A673 (cell line): ENCODE data around the gene PALS1. TPM values are rescaled to one million over a fixed set of nuclear protein-coding genes. Genes with fewer than 3 reads are reported as not detected.

ENCODE experiments used
- Bru-seq: library from RNA; stranded (reverse); fragments of 400-500 nt; gene quantifications from one replicate; lab custom pipeline; 2021; lab: Mats Ljungman, UMichigan
- BruChase-seq, 2 experiments: library from RNA; stranded (reverse); fragments of 400-500 nt; gene quantifications; one replicate each; lab custom pipeline; 2021; lab: Mats Ljungman, UMichigan
- BruUV-seq: library from RNA; stranded (reverse); fragments of 400-500 nt; replicated peaks from 2 replicates; lab custom pipeline; 2021; lab: Mats Ljungman, UMichigan
- CTCF ChIA-PET: fragments of 300-600 bp; sonication (Branson Sonifier 250); formaldehyde crosslinking; loops from one replicate; lab custom pipeline; 2022; ENCODE audit warnings: antibody characterized with exemption; lab: Charles Lee
- POLR2A ChIA-PET: fragments of 300-600 bp; sonication (Branson Sonifier 250); formaldehyde crosslinking; loops from one replicate; lab custom pipeline; 2022; ENCODE audit warnings: antibody characterized with exemption; ENCODE audit not compliant: low non-redundant PET; lab: Charles Lee
- DNase-seq: peaks from one replicate; pipeline ENCODE4 v3.0.0-alpha.2; 2015; ENCODE audit warnings: low spot score
- H3K27ac ChIP-seq: fragments of 200-600 bp; sonication (generic); 2 replicates; pipeline ENCODE4 v1.5.1; 2016; ENCODE audit warnings: mixed run types, low read depth, mild to moderate bottlenecking, mixed read lengths, antibody characterized with exemption, low read length; ENCODE audit not compliant: poor library complexity, severe bottlenecking
- H3K27me3 ChIP-seq: fragments of 200-600 bp; sonication (generic); replicated peaks from 2 replicates; pipeline ENCODE4 v1.6.1; 2017; ENCODE audit warnings: mixed run types, low read depth, mild to moderate bottlenecking, mixed read lengths, antibody characterized with exemption, low read length; ENCODE audit not compliant: insufficient read depth, poor library complexity
- H3K36me3 ChIP-seq: fragments of 200-600 bp; sonication (generic); 2 replicates; pipeline ENCODE4 v1.6.1; 2016; ENCODE audit warnings: mixed run types, mild to moderate bottlenecking, mixed read lengths, antibody characterized with exemption, low read length; ENCODE audit not compliant: insufficient read depth, poor library complexity, severe bottlenecking
- H3K4me1 ChIP-seq: fragments of 200-600 bp; sonication (generic); 2 replicates; pipeline ENCODE4 v1.6.1; 2017; ENCODE audit warnings: mixed run types, mild to moderate bottlenecking, mixed read lengths, antibody characterized with exemption, low read length; ENCODE audit not compliant: insufficient read depth, poor library complexity, severe bottlenecking
- H3K4me3 ChIP-seq: fragments of 200-600 bp; sonication (generic); 2 replicates; pipeline ENCODE4 v1.5.1; 2016; ENCODE audit warnings: low read depth, mixed run types, mild to moderate bottlenecking, mixed read lengths, low read length; ENCODE audit not compliant: poor library complexity, severe bottlenecking
- H3K9me3 ChIP-seq: fragments of 200-600 bp; sonication (generic); 2 replicates; pipeline ENCODE4 v1.6.1; 2016; ENCODE audit warnings: mixed run types, low read depth, mild to moderate bottlenecking, mixed read lengths, antibody characterized with exemption, low read length; ENCODE audit not compliant: poor library complexity, severe bottlenecking
- CTCF ChIP-seq: fragments of 300-800, 200-600 bp; sonication (generic); conservative IDR thresholded peaks from 2 replicates; pipeline ENCODE4 v1.5.1; 2017; ENCODE audit warnings: low read depth, mild to moderate bottlenecking, antibody characterized with exemption, low read length, moderate library complexity, mixed read lengths
- EZH2 ChIP-seq: fragments of 200-600 bp; sonication (generic); IDR thresholded peaks from 2 replicates; pipeline ENCODE4 v1.6.1; 2017; ENCODE audit warnings: borderline replicate concordance, low read depth, mild to moderate bottlenecking, mixed read lengths, antibody characterized with exemption, low read length; ENCODE audit not compliant: poor library complexity, severe bottlenecking
- intact Hi-C: fragments of 100-400 bp; cut with micrococcal nuclease; formaldehyde crosslinking; loops from one replicate; pipeline ENCODE4 v1.10.0; 2022; ENCODE audit not compliant: unreplicated experiment
- long read RNA-seq: library from polyadenylated mRNA; stranded (forward); transcript quantifications from one replicate; pipeline ENCODE4 v2.0.0, GENCODE V29; 2022
- total RNA-seq: library from RNA; stranded (reverse); gene quantifications from 2 replicates; pipeline ENCODE4 v1.2.3, GENCODE V29; 2021

The PALS1 gene
- total RNA-seq (93.2 and 112 TPM in 2 replicates), Bru-seq, nascent RNA (percentile 98 among the genes with signal in this experiment), BruChase-seq, experiment 1, labeled RNA remaining after a 2-hour chase (percentile 96 among the genes with signal in this experiment), BruChase-seq, experiment 2, labeled RNA remaining after a 6-hour chase (percentile 92 among the genes with signal in this experiment)
- long read RNA-seq, full-length matches to known transcripts = 41 of 140 reads
- long read RNA-seq, partial matches to known transcripts = 36 of 140 reads
- long read RNA-seq, other reads (novel, unspliced or antisense) = 63 of 140 reads

DNA sequence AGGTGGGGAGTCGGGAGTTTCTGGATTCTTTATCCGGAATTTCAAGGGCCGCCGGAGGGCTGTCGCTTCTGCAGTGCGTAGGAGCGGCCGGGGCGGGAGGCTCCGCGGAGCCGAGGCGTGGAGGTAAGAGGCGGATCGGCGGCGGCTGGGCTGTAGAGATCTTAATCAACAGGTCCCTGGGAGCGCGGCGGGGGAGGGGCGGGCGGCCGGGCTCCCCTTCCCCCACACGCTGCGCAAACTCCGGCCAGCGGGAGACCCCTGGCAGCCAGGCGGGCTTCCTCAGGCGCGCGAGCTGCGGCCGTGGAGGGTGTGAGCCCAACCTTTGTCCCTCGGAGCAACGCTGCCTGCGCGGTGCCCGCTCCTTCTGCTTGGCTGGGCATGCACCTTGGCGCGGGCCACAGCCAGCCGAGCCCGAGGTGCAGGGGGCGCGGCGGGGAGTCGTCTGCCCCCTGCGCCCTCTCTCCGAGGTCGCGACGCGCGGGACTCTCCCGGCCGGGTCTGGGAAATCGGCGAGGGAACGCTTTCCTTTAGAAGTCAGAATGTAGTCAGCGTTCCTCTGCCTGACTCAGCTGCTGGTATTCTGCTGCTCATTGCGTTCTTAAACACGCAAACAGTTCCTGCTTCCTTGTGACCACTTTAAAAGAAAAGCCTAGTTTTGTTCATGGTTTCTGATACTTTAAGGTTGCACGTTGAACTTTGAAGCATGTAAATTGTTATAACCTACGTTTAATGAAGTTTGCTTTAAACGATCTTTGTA is at the start of gene PALS1:
Gene PALS1 (plus strand): TSS at position 25 of the 757 bp plus-strand sequence. CDS start 37,736 bp downstream, outside the sequence.
- peak within 1 kb of the TSS; percentile 92 for H3K27ac ChIP-seq
- H3K36me3 ChIP-seq = peaks cover 6% of the 10 kb centered on the region
- DNase-seq = peak; percentile 71
- BruUV-seq = no TSS peak
- ChIA-PET POLR2A (interaction anchor here (0.5 to 0.7 kb wide), 2 partner anchors 36 to 46 kb away, joined by 3 read pairs; no protein-coding TSS in a partner anchor), CTCF (interaction anchor here (1.4 kb wide), 1 partner anchor 44 kb away, joined by 4 read pairs; no protein-coding TSS in a partner anchor)
- intact Hi-C loops = loop anchor here (2.0 kb wide), 2 partner anchors 41 to 73 kb away; no protein-coding TSS in a partner anchor
- H3K27me3 ChIP-seq = no peaks in the 10 kb centered on the region
- TF ChIP-seq EZH2 (no peak), CTCF (no peak)
- H3K9me3 ChIP-seq = no peaks in the 10 kb centered on the region
- peak within 1 kb of the TSS; percentile 78 for H3K4me3 ChIP-seq
- H3K4me1 ChIP-seq = peaks cover 20% of the 10 kb centered on the region

- no peaks in the 10 kb centered on the region for H3K27me3 ChIP-seq
- TF ChIP-seq CTCF = no peak
- no peak for TF ChIP-seq EZH2
- POLR2A ChIA-PET = no interaction called here
- H3K4me3 ChIP-seq = no peak overlapping the region
- no peaks in the 10 kb centered on the region for H3K9me3 ChIP-seq
- H3K4me1 ChIP-seq = peaks cover 14% of the 10 kb centered on the region
- no peaks in the 10 kb centered on the region for H3K36me3 ChIP-seq
- no peak overlapping the region for H3K27ac ChIP-seq
- no TSS peak for BruUV-seq
- DNase-seq = no peak
- intact Hi-C loops = no loop called here
- CTCF ChIA-PET = no interaction called here
Measured at GRCh38 chr14:67191768-67192290, 49.4 kb upstream of the PALS1 start.

GRCh38 chr14:67192366-67192765 is 48.9 kb upstream of the PALS1 start:
- H3K4me3 ChIP-seq = no peak overlapping the region
- no TSS peak for BruUV-seq
- POLR2A ChIA-PET = no interaction called here

More at GRCh38 chr14:67192366-67192765, 48.9 kb upstream of the PALS1 start:
- no peak for DNase-seq
- Histone ChIP-seq H3K4me1 (peaks cover 10% of the 10 kb centered on the region), H3K9me3 (no peaks in the 10 kb centered on the region), H3K36me3 (no peaks in the 10 kb centered on the region), H3K27ac (no peak overlapping the region), H3K27me3 (no peaks in the 10 kb centered on the region)
- TF ChIP-seq EZH2 (no peak), CTCF (no peak)
- CTCF ChIA-PET = no interaction called here
- intact Hi-C loops = no loop called here
